Endothelial cell of umbilical vein (primary cell): ENCODE data around the gene SLC35A5.
A peak's percentile ranks its signal among the peaks of the same experiment; 100 is the strongest.

Experiments used
- CTCF ChIP-seq, 2 donors: IDR thresholded peaks; 1 replicate in 1 of 2; 2 replicates in 1 of 2; pipeline ENCODE4 v1.5.1; 2011; ENCODE audit warnings: low read length in 2 of 2, mild to moderate bottlenecking in 2 of 2, moderate library complexity in 2 of 2, control low read depth in 1 of 2, inconsistent platforms in 1 of 2, low read depth in 1 of 2; ENCODE audit not compliant: insufficient read depth in 1 of 2; ENCODE audit errors: extremely low read depth in 1 of 2
- EZH2 ChIP-seq: IDR thresholded peaks from 2 replicates; pipeline ENCODE4 v1.6.1; 2012; ENCODE audit warnings: borderline replicate concordance, low read depth, mild to moderate bottlenecking, moderate library complexity, low read length, inconsistent platforms; ENCODE audit not compliant: severe bottlenecking
- GATA2 ChIP-seq: IDR thresholded peaks from 2 replicates; pipeline ENCODE4 v1.7.0; 2011; ENCODE audit warnings: low read depth, mild to moderate bottlenecking, moderate library complexity, mixed read lengths, low read length; ENCODE audit not compliant: insufficient read length, insufficient read depth
- JUN ChIP-seq: IDR thresholded peaks from 2 replicates; pipeline ENCODE4 v1.6.1; 2011; ENCODE audit warnings: borderline replicate concordance, low read depth; ENCODE audit not compliant: insufficient read length, insufficient read depth
- POLR2A ChIP-seq: IDR thresholded peaks from 2 replicates; pipeline ENCODE4 v1.6.1; 2012; ENCODE audit warnings: low read depth, mild to moderate bottlenecking, control low read depth, low read length
- POLR2AphosphoS5 ChIP-seq: IDR thresholded peaks from 2 replicates; pipeline ENCODE4 v1.6.1; 2012; ENCODE audit warnings: low read depth, mild to moderate bottlenecking, control low read depth, low read length, moderate library complexity; ENCODE audit not compliant: insufficient read depth

- TF ChIP-seq CTCF (IDR thresholded peaks at IDR 0.05; ENCODE audit: extremely low read depth in 1 of 2, insufficient read depth in 1 of 2, low read depth in 1 of 2, low read length in 2 of 2) (no peak), GATA2 (no peak), POLR2A (no peak), EZH2 (no peak), JUN (peak; percentile 7), POLR2AphosphoS5 (no peak)
Observed at GRCh38 chr3:112568642-112569041, 6.8 kb downstream of the SLC35A5 start.
